Right atrium auricular region (tissue), 2 donors: Measurements from ENCODE around the gene PEX16. TPM values are rescaled to one million over a fixed set of nuclear protein-coding genes. Genes with fewer than 3 reads are reported as not detected.
A peak's percentile ranks its signal among the peaks of the same experiment; 100 is the strongest.

Experiments
- DNase-seq: peaks from one replicate; pipeline ENCODE4 v3.0.0-alpha.2; 2019; ENCODE audit warnings: low spot score
- H3K27ac ChIP-seq, 2 donors: fragments of 200-600 bp; sonication (generic); 1 replicate in 1 of 2; 2 replicates in 1 of 2; pipeline ENCODE4 v1.5.1; 2016 to 2019
- H3K27me3 ChIP-seq, 2 donors: fragments of 200-600 bp; sonication (generic); one replicate each; pipeline versions ENCODE4 v1.5.1 to v1.6.0; 2017 to 2019
- H3K36me3 ChIP-seq: fragments of 200-600 bp; sonication (generic); one replicate; pipeline ENCODE4 v1.5.1; 2016
- H3K4me1 ChIP-seq, 2 donors: fragments of 200-600 bp; sonication (generic); one replicate each; pipeline versions ENCODE4 v1.5.1 to v1.6.0; 2017 to 2019
- H3K4me3 ChIP-seq, 2 donors: fragments of 200-600 bp; sonication (generic); 1 replicate in 1 of 2; 2 replicates in 1 of 2; pipeline ENCODE4 v1.5.1; 2017 to 2019; ENCODE audit warnings: mild to moderate bottlenecking in 1 of 2, moderate library complexity in 1 of 2
- H3K9me3 ChIP-seq, 2 donors: fragments of 200-600 bp; sonication (generic); one replicate each; pipeline ENCODE4 v1.5.1; 2019
- CTCF ChIP-seq, 2 donors: fragments of 200-600 bp; sonication (generic); IDR thresholded peaks; one replicate each; pipeline ENCODE4 v1.5.1; 2019; ENCODE audit warnings: antibody characterized with exemption in 2 of 2
- total RNA-seq, 2 donors: library from RNA; depleted of rRNA; stranded (reverse); fragments of >200 nt; gene quantifications; one replicate each; pipeline ENCODE4 v1.1.0, GENCODE V29; 2016

PEX16 gene
- total RNA-seq, 2 donors from 2014 or later = 12.9 to 17.4 TPM

- H3K4me3 ChIP-seq = no peak overlapping the region
- H3K27ac ChIP-seq = no peak overlapping the region
- peaks cover 0 to 9% of the 10 kb centered on the region in 2 donors for H3K4me1 ChIP-seq
- TF ChIP-seq CTCF (IDR thresholded peaks at IDR 0.05) = no peak
- peaks cover 77% of the 10 kb centered on the region for H3K36me3 ChIP-seq
- H3K9me3 ChIP-seq = no peaks in the 10 kb centered on the region
- no peak for DNase-seq
- H3K27me3 ChIP-seq = no peaks in the 10 kb centered on the region
Observed at GRCh38 chr11:45877221-45877620, 40.5 kb downstream of the PEX16 start.

GRCh38 chr11:45876401-45876800 is 41.3 kb downstream of the PEX16 start:
- Histone ChIP-seq H3K27ac (no peak overlapping the region), H3K4me3 (no peak overlapping the region), H3K27me3 (no peaks in the 10 kb centered on the region), H3K36me3 (peaks cover 77% of the 10 kb centered on the region), H3K4me1 (peaks cover 0 to 6% of the 10 kb centered on the region in 2 donors), H3K9me3 (no peaks in the 10 kb centered on the region)
- no peak for TF ChIP-seq CTCF (IDR thresholded peaks at IDR 0.05)
- DNase-seq = no peak

- no peak for DNase-seq
- no peak overlapping the region for H3K27ac ChIP-seq
- peaks cover 0 to 3% of the 10 kb centered on the region in 2 donors for H3K4me1 ChIP-seq
- H3K27me3 ChIP-seq = no peaks in the 10 kb centered on the region
- H3K4me3 ChIP-seq = no peak overlapping the region
- H3K9me3 ChIP-seq = no peaks in the 10 kb centered on the region
- peaks cover 87% of the 10 kb centered on the region for H3K36me3 ChIP-seq
- peak; percentile 32 to 72 for TF ChIP-seq CTCF (IDR thresholded peaks at IDR 0.05)
Observed at GRCh38 chr11:45872651-45873356, 44.9 kb downstream of the PEX16 start.

GRCh38 chr11:45871638-45872037 is 46.0 kb downstream of the PEX16 start:
- TF ChIP-seq CTCF (IDR thresholded peaks at IDR 0.05) = no peak
- no peaks in the 10 kb centered on the region for H3K27me3 ChIP-seq
- H3K36me3 ChIP-seq = peaks cover 87% of the 10 kb centered on the region
- H3K9me3 ChIP-seq = no peaks in the 10 kb centered on the region
- DNase-seq = no peak
- peaks cover 0 to 3% of the 10 kb centered on the region in 2 donors for H3K4me1 ChIP-seq
- no peak overlapping the region for H3K4me3 ChIP-seq
- no peak overlapping the region for H3K27ac ChIP-seq

- TF ChIP-seq CTCF (IDR thresholded peaks at IDR 0.05) = no peak
- Histone ChIP-seq H3K27me3 (no peaks in the 10 kb centered on the region), H3K27ac (no peak overlapping the region), H3K4me3 (no peak overlapping the region), H3K4me1 (no peaks in the 10 kb centered on the region), H3K9me3 (no peaks in the 10 kb centered on the region), H3K36me3 (peaks cover 87% of the 10 kb centered on the region)
- no peak for DNase-seq
Observed at GRCh38 chr11:45870706-45871105, 47.0 kb downstream of the PEX16 start.

GRCh38 chr11:45869551-45869950 is 48.1 kb downstream of the PEX16 start:
- no peak for TF ChIP-seq CTCF (IDR thresholded peaks at IDR 0.05)
- Histone ChIP-seq H3K4me1 (no peaks in the 10 kb centered on the region), H3K4me3 (no peak overlapping the region), H3K27me3 (no peaks in the 10 kb centered on the region), H3K36me3 (peaks cover 99% of the 10 kb centered on the region), H3K27ac (no peak overlapping the region), H3K9me3 (no peaks in the 10 kb centered on the region)
- DNase-seq = no peak
